Right atrium auricular region (tissue), 2 donors: ENCODE data around the gene CBLB. TPM values are rescaled to one million over a fixed set of nuclear protein-coding genes. Genes with fewer than 3 reads are reported as not detected.

Experiments used
- DNase-seq: peaks from one replicate; pipeline ENCODE4 v3.0.0-alpha.2; 2019; ENCODE audit warnings: low spot score
- H3K27ac ChIP-seq, 2 donors: fragments of 200-600 bp; sonication (generic); 1 replicate in 1 of 2; 2 replicates in 1 of 2; pipeline ENCODE4 v1.5.1; 2016 to 2019
- H3K27me3 ChIP-seq, 2 donors: fragments of 200-600 bp; sonication (generic); one replicate each; pipeline versions ENCODE4 v1.5.1 to v1.6.0; 2017 to 2019
- H3K36me3 ChIP-seq: fragments of 200-600 bp; sonication (generic); one replicate; pipeline ENCODE4 v1.5.1; 2016
- H3K4me1 ChIP-seq, 2 donors: fragments of 200-600 bp; sonication (generic); one replicate each; pipeline versions ENCODE4 v1.5.1 to v1.6.0; 2017 to 2019
- H3K4me3 ChIP-seq, 2 donors: fragments of 200-600 bp; sonication (generic); 1 replicate in 1 of 2; 2 replicates in 1 of 2; pipeline ENCODE4 v1.5.1; 2017 to 2019; ENCODE audit warnings: mild to moderate bottlenecking in 1 of 2, moderate library complexity in 1 of 2
- H3K9me3 ChIP-seq, 2 donors: fragments of 200-600 bp; sonication (generic); one replicate each; pipeline ENCODE4 v1.5.1; 2019
- total RNA-seq, 2 donors: library from RNA; depleted of rRNA; stranded (reverse); fragments of >200 nt; gene quantifications; one replicate each; pipeline ENCODE4 v1.1.0, GENCODE V29; 2016
- TF ChIP-seq, protein P1 (sequence below), 2 donors: fragments of 200-600 bp; sonication (generic); IDR thresholded peaks; one replicate each; pipeline ENCODE4 v1.5.1; 2019; ENCODE audit warnings: antibody characterized with exemption in 2 of 2

The CBLB gene
- total RNA-seq, 2 donors from 2014 or later = 24.6 to 27.3 TPM

DNA sequence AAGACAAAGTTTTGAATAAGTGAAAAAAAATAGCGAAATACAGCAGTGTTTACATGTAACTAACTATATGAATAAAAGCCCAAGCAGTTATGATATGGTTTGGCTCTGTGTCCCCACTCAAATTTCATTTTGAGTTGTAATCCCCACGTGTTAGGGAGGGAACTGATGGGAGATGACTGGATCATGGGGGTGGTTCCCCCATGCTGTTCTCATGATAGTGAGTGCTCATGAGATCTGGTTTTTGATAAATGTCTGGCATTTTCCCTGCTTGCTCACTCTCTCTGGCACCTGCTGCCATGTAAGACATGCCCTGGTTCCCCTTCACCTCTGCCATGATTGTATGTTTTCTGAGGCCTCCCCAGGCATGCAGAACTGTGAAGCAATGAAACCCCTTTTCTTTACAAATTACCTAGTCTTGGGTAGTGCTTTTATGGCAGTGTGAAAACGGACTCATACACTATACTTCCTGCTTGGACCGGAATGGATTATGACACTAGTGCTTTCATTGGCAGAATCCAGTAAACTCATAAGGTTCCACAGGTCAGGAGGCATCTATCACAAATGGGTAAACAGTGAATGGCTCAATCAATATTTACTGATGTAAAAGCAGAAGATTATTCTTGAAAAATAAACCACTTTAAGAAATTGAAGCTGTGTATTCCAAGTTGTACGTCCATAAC lies 192.1 kb downstream of the CBLB start:
- DNase-seq = no peak
- TF ChIP-seq, protein P1, sequence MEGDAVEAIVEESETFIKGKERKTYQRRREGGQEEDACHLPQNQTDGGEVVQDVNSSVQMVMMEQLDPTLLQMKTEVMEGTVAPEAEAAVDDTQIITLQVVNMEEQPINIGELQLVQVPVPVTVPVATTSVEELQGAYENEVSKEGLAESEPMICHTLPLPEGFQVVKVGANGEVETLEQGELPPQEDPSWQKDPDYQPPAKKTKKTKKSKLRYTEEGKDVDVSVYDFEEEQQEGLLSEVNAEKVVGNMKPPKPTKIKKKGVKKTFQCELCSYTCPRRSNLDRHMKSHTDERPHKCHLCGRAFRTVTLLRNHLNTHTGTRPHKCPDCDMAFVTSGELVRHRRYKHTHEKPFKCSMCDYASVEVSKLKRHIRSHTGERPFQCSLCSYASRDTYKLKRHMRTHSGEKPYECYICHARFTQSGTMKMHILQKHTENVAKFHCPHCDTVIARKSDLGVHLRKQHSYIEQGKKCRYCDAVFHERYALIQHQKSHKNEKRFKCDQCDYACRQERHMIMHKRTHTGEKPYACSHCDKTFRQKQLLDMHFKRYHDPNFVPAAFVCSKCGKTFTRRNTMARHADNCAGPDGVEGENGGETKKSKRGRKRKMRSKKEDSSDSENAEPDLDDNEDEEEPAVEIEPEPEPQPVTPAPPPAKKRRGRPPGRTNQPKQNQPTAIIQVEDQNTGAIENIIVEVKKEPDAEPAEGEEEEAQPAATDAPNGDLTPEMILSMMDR (IDR thresholded peaks at IDR 0.05) = no peak
- Histone ChIP-seq H3K4me1 (peaks cover 0 to 14% of the 10 kb centered on the region in 2 donors), H3K27me3 (no peaks in the 10 kb centered on the region), H3K9me3 (no peaks in the 10 kb centered on the region), H3K27ac (no peak overlapping the region), H3K4me3 (no peak overlapping the region), H3K36me3 (peaks cover 53% of the 10 kb centered on the region)

GRCh38 chr3:105674437-105675065 lies 194.3 kb downstream of the CBLB start:
- H3K9me3 ChIP-seq = no peaks in the 10 kb centered on the region
- no peaks in the 10 kb centered on the region for H3K27me3 ChIP-seq
- H3K27ac ChIP-seq = peak overlapping the region in 1 of 2 donors; percentile 35
- no peak overlapping the region for H3K4me3 ChIP-seq
- H3K4me1 ChIP-seq = peaks cover 0 to 14% of the 10 kb centered on the region in 2 donors
- peaks cover 48% of the 10 kb centered on the region for H3K36me3 ChIP-seq
- TF ChIP-seq, protein P1 (IDR thresholded peaks at IDR 0.05) = no peak
- no peak for DNase-seq

GRCh38 chr3:105672996-105673395 lies 195.8 kb downstream of the CBLB start:
- Histone ChIP-seq H3K4me3 (no peak overlapping the region), H3K4me1 (peaks cover 0 to 14% of the 10 kb centered on the region in 2 donors), H3K27me3 (no peaks in the 10 kb centered on the region), H3K27ac (no peak overlapping the region), H3K36me3 (peaks cover 51% of the 10 kb centered on the region), H3K9me3 (no peaks in the 10 kb centered on the region)
- no peak for DNase-seq
- TF ChIP-seq, protein P1 (IDR thresholded peaks at IDR 0.05) = no peak

- Histone ChIP-seq H3K27me3 (no peaks in the 10 kb centered on the region), H3K36me3 (peaks cover 41% of the 10 kb centered on the region), H3K4me1 (no peaks in the 10 kb centered on the region), H3K4me3 (no peak overlapping the region), H3K27ac (no peak overlapping the region), H3K9me3 (no peaks in the 10 kb centered on the region)
- no peak for DNase-seq
- TF ChIP-seq, protein P1 (IDR thresholded peaks at IDR 0.05) = no peak
Observed at GRCh38 chr3:105662306-105662705, 206.5 kb downstream of the CBLB start.

- peaks cover 41% of the 10 kb centered on the region for H3K36me3 ChIP-seq
- TF ChIP-seq, protein P1 (IDR thresholded peaks at IDR 0.05) = no peak
- H3K27me3 ChIP-seq = no peaks in the 10 kb centered on the region
- H3K27ac ChIP-seq = no peak overlapping the region
- DNase-seq = no peak
- peaks cover 0 to 5% of the 10 kb centered on the region in 2 donors for H3K4me1 ChIP-seq
- no peak overlapping the region for H3K4me3 ChIP-seq
- no peaks in the 10 kb centered on the region for H3K9me3 ChIP-seq
Observed at GRCh38 chr3:105661461-105661860, 207.4 kb downstream of the CBLB start.
